Measurements from ENCODE around the gene GLT1D1.

Gene GLT1D1

GRCh38 chr12:129005829-129006228, 152.6 kb downstream of the GLT1D1 start:
- Histone ChIP-seq H3K9me3 (ENCODE audit: control insufficient read depth, insufficient read depth, low read length) (no peaks in the 10 kb centered on the region), H3K4me3 (ENCODE audit: low read depth, low read length) (no peak overlapping the region), H3K4me1 (ENCODE audit: control insufficient read depth, insufficient read depth, low read length) (no peaks in the 10 kb centered on the region), H3K9ac (ENCODE audit: low read depth, low read length) (no peak overlapping the region), H3K36me3 (ENCODE audit: control insufficient read depth, insufficient read depth, low read length) (no peaks in the 10 kb centered on the region), H3K27me3 (ENCODE audit: control insufficient read depth, insufficient read depth, low read length) (no peaks in the 10 kb centered on the region), H3K27ac (ENCODE audit: low read depth, low read length) (no peak overlapping the region)

- Histone ChIP-seq H3K27ac (ENCODE audit: low read depth, low read length) (no peak overlapping the region), H3K27me3 (ENCODE audit: control insufficient read depth, insufficient read depth, low read length) (no peaks in the 10 kb centered on the region), H3K36me3 (ENCODE audit: control insufficient read depth, insufficient read depth, low read length) (no peaks in the 10 kb centered on the region), H3K9ac (ENCODE audit: low read depth, low read length) (no peak overlapping the region), H3K9me3 (ENCODE audit: control insufficient read depth, insufficient read depth, low read length) (no peaks in the 10 kb centered on the region), H3K4me3 (ENCODE audit: low read depth, low read length) (no peak overlapping the region), H3K4me1 (ENCODE audit: control insufficient read depth, insufficient read depth, low read length) (no peaks in the 10 kb centered on the region)
These were observed 156.8 kb downstream of the GLT1D1 start for GRCh38 chr12:129009833-129010622.

GRCh38 chr12:129016159-129016558, 162.9 kb downstream of the GLT1D1 start:
- no peak overlapping the region for H3K4me3 ChIP-seq (ENCODE audit: low read depth, low read length)
- H3K9ac ChIP-seq (ENCODE audit: low read depth, low read length): no peak overlapping the region
- H3K9me3 ChIP-seq (ENCODE audit: control insufficient read depth, insufficient read depth, low read length): no peaks in the 10 kb centered on the region
- H3K27me3 ChIP-seq (ENCODE audit: control insufficient read depth, insufficient read depth, low read length): no peaks in the 10 kb centered on the region
- no peaks in the 10 kb centered on the region for H3K4me1 ChIP-seq (ENCODE audit: control insufficient read depth, insufficient read depth, low read length)
- H3K36me3 ChIP-seq (ENCODE audit: control insufficient read depth, insufficient read depth, low read length): no peaks in the 10 kb centered on the region
- H3K27ac ChIP-seq (ENCODE audit: low read depth, low read length): no peak overlapping the region

- Histone ChIP-seq H3K9ac (ENCODE audit: low read depth, low read length) (no peak overlapping the region), H3K4me3 (ENCODE audit: low read depth, low read length) (no peak overlapping the region), H3K4me1 (ENCODE audit: control insufficient read depth, insufficient read depth, low read length) (no peaks in the 10 kb centered on the region), H3K9me3 (ENCODE audit: control insufficient read depth, insufficient read depth, low read length) (no peaks in the 10 kb centered on the region), H3K27me3 (ENCODE audit: control insufficient read depth, insufficient read depth, low read length) (peaks cover 6% of the 10 kb centered on the region), H3K27ac (ENCODE audit: low read depth, low read length) (no peak overlapping the region), H3K36me3 (ENCODE audit: control insufficient read depth, insufficient read depth, low read length) (no peaks in the 10 kb centered on the region)
These were observed 171.8 kb downstream of the GLT1D1 start for GRCh38 chr12:129025055-129025454.

GRCh38 chr12:129028844-129029243, 175.6 kb downstream of the GLT1D1 start:
- Histone ChIP-seq H3K4me1 (ENCODE audit: control insufficient read depth, insufficient read depth, low read length) (peaks cover 2% of the 10 kb centered on the region; the same call in 1 of the 2 replicates), H3K9ac (ENCODE audit: low read depth, low read length) (no peak overlapping the region), H3K27me3 (ENCODE audit: control insufficient read depth, insufficient read depth, low read length) (no peaks in the 10 kb centered on the region), H3K4me3 (ENCODE audit: low read depth, low read length) (no peak overlapping the region), H3K36me3 (ENCODE audit: control insufficient read depth, insufficient read depth, low read length) (no peaks in the 10 kb centered on the region), H3K9me3 (ENCODE audit: control insufficient read depth, insufficient read depth, low read length) (no peaks in the 10 kb centered on the region), H3K27ac (ENCODE audit: low read depth, low read length) (no peak overlapping the region)
